Smooth muscle cell (in vitro differentiated cells): ENCODE results near the gene TAL1. TPM values are rescaled to one million over a fixed set of nuclear protein-coding genes. Genes with fewer than 3 reads are reported as not detected.

Experiments used
- DNase-seq: peaks from one replicate; lab custom pipeline; 2025; ENCODE audit not compliant: unreplicated experiment; lab: John Stamatoyannopoulos, UW
- H2AFZ ChIP-seq: fragments of 200-600 bp; sonication (generic); 2 replicates; pipeline ENCODE4 v1.6.0; 2016; ENCODE audit warnings: antibody characterized with exemption, low read depth, mild to moderate bottlenecking
- H3F3A ChIP-seq: fragments of 200-600 bp; sonication (generic); 2 replicates; pipeline ENCODE4 v1.6.0; 2017; ENCODE audit warnings: antibody characterized with exemption, low read depth
- H3K27ac ChIP-seq: fragments of 200-600 bp; sonication (generic); 2 replicates; pipeline ENCODE4 v1.5.1; 2016; ENCODE audit warnings: low read depth, mild to moderate bottlenecking
- H3K27me3 ChIP-seq: fragments of 200-600 bp; sonication (generic); 2 replicates; pipeline ENCODE4 v1.6.1; 2016; ENCODE audit warnings: low read depth, mild to moderate bottlenecking
- H3K36me3 ChIP-seq: fragments of 200-600 bp; sonication (generic); 2 replicates; pipeline ENCODE4 v1.5.1; 2016; ENCODE audit warnings: low read depth
- H3K4me1 ChIP-seq: fragments of 200-600 bp; sonication (generic); 2 replicates; pipeline ENCODE4 v1.5.1; 2016; ENCODE audit warnings: low read depth
- H3K4me2 ChIP-seq: fragments of 200-600 bp; sonication (generic); 2 replicates; pipeline ENCODE4 v1.6.0; 2016; ENCODE audit warnings: mild to moderate bottlenecking
- H3K4me3 ChIP-seq: fragments of 200-600 bp; sonication (generic); 2 replicates; pipeline ENCODE4 v1.5.1; 2016; ENCODE audit warnings: mild to moderate bottlenecking
- H3K79me2 ChIP-seq: fragments of 200-600 bp; sonication (generic); 2 replicates; pipeline ENCODE4 v1.6.0; 2016; ENCODE audit warnings: low read depth, mild to moderate bottlenecking
- H3K9ac ChIP-seq: fragments of 200-600 bp; sonication (generic); 2 replicates; pipeline ENCODE4 v1.6.0; 2016; ENCODE audit warnings: low read depth
- H3K9me3 ChIP-seq: fragments of 200-600 bp; sonication (generic); replicated peaks from 2 replicates; pipeline ENCODE4 v1.5.1; 2016; ENCODE audit warnings: low read depth
- H4K20me1 ChIP-seq: fragments of 200-600 bp; sonication (generic); 2 replicates; pipeline ENCODE4 v1.6.0; 2016; ENCODE audit warnings: low read depth
- CTCF ChIP-seq: fragments of 200-600 bp; sonication (generic); IDR thresholded peaks from 2 replicates; pipeline ENCODE4 v1.5.1; 2017; ENCODE audit warnings: borderline replicate concordance, mild to moderate bottlenecking, antibody characterized with exemption; ENCODE audit not compliant: insufficient read depth, poor library complexity, severe bottlenecking
- WGBS: methylation state at CpG from one replicate; pipeline ENCODE4 v1.1.7; 2016; ENCODE audit warnings: low lambda C conversion rate; 5-methylcytosine and 5-hydroxymethylcytosine counted together
- polyA plus RNA-seq: library from polyadenylated mRNA; unstranded; fragments of >200 nt; fragmentation: Nextera tagmentation; extraction: Ambion mirVana; gene quantifications from 2 replicates; pipeline ENCODE4 v1.2.1, GENCODE V29; 2016
- total RNA-seq: library from RNA; depleted of rRNA; stranded (reverse); fragments of >200 nt; gene quantifications from 2 replicates; pipeline ENCODE4 v1.2.3, GENCODE V29; 2014

The TAL1 gene
- total and polyA plus RNA-seq, 2 experiments from 2014 or later = not detected

GRCh38 chr1:47241114-47242113, 9.4 kb upstream of the TAL1 start:
- TF ChIP-seq CTCF = no peak
- H2AFZ ChIP-seq = no peak overlapping the region
- no peaks in the 10 kb centered on the region for H3K36me3 ChIP-seq
- H3K79me2 ChIP-seq = no peaks in the 10 kb centered on the region
- no peak overlapping the region for H3K4me3 ChIP-seq
- no peaks in the 10 kb centered on the region for H3K9me3 ChIP-seq
- no peak overlapping the region for H3K27ac ChIP-seq
- WGBS = 74% methylated on average over 11 of the region's 11 CpGs
- no peaks in the 10 kb centered on the region for H4K20me1 ChIP-seq
- H3K4me2 ChIP-seq = no peak overlapping the region
- peaks cover 40% of the 10 kb centered on the region for H3K27me3 ChIP-seq
- DNase-seq = no peak
- H3F3A ChIP-seq = no peaks in the 10 kb centered on the region
- no peak overlapping the region for H3K9ac ChIP-seq
- H3K4me1 ChIP-seq = no peaks in the 10 kb centered on the region

GRCh38 chr1:47238935-47239592, 7.0 kb upstream of the TAL1 start:
- Histone ChIP-seq H3K27ac (no peak overlapping the region), H3K4me2 (no peak overlapping the region), H3K27me3 (peaks cover 52% of the 10 kb centered on the region), H3F3A (no peaks in the 10 kb centered on the region), H2AFZ (no peak overlapping the region), H3K4me3 (no peak overlapping the region), H3K9ac (no peak overlapping the region), H3K4me1 (no peaks in the 10 kb centered on the region), H3K79me2 (no peaks in the 10 kb centered on the region), H3K9me3 (no peaks in the 10 kb centered on the region), H3K36me3 (no peaks in the 10 kb centered on the region), H4K20me1 (no peaks in the 10 kb centered on the region)
- TF ChIP-seq CTCF = no peak
- no peak for DNase-seq
- WGBS = 61% methylated on average over 5 of the region's 5 CpGs

GRCh38 chr1:47235806-47236205, 3.8 kb upstream of the TAL1 start:
- H3F3A ChIP-seq = no peaks in the 10 kb centered on the region
- H3K27me3 ChIP-seq = peaks cover 69% of the 10 kb centered on the region
- no peaks in the 10 kb centered on the region for H3K36me3 ChIP-seq
- no peak overlapping the region for H3K27ac ChIP-seq
- H3K9ac ChIP-seq = no peak overlapping the region
- no peak overlapping the region for H3K4me2 ChIP-seq
- TF ChIP-seq CTCF = no peak
- peaks cover 10% of the 10 kb centered on the region for H3K4me1 ChIP-seq
- no peaks in the 10 kb centered on the region for H3K79me2 ChIP-seq
- H2AFZ ChIP-seq = no peak overlapping the region
- peaks cover 4% of the 10 kb centered on the region for H4K20me1 ChIP-seq
- no peaks in the 10 kb centered on the region for H3K9me3 ChIP-seq
- DNase-seq = no peak
- 68% methylated on average over 4 of the region's 4 CpGs for WGBS
- H3K4me3 ChIP-seq = no peak overlapping the region
